Choroid plexus epithelial cell (primary cell): Measurements from ENCODE around the gene APC2.

Source experiments
- DNase-seq: peaks from one replicate; pipeline ENCODE4 v3.0.0-alpha.2; 2010; ENCODE audit warnings: low read depth
- H3K4me3 ChIP-seq: 2 replicates; pipeline ENCODE4 v1.5.1; 2011; ENCODE audit warnings: low read depth, mild to moderate bottlenecking, control low read depth, low read length, moderate library complexity
- CTCF ChIP-seq: conservative IDR thresholded peaks from 2 replicates; pipeline ENCODE4 v1.5.1; 2011; ENCODE audit warnings: low read depth, mild to moderate bottlenecking, control low read depth, inconsistent platforms, low read length, moderate library complexity

The APC2 gene

GRCh38 chr19:1406774-1407527, 43.0 kb upstream of the APC2 start:
- peak; percentile 99 for DNase-seq
- peak; percentile 48 for TF ChIP-seq CTCF
- H3K4me3 ChIP-seq = peak overlapping the region; percentile 60

GRCh38 chr19:1407528-1408299, 42.2 kb upstream of the APC2 start, which contains the start of gene DAZAP1:
Gene DAZAP1, plus strand, starts transcription at chr19:1407586. Its CDS starts 188 bp downstream, at chr19:1407774.
- no peak for TF ChIP-seq CTCF
- peak within 1 kb of the TSS; percentile 81 for H3K4me3 ChIP-seq
- DNase-seq = no peak

GRCh38 chr19:1408300-1409203, 41.4 kb upstream of the APC2 start:
- no peak for TF ChIP-seq CTCF
- peak overlapping the region; percentile 81 for H3K4me3 ChIP-seq
- peak; percentile 78 for DNase-seq

- DNase-seq = no peak
- peak overlapping the region; percentile 81 for H3K4me3 ChIP-seq
- no peak for TF ChIP-seq CTCF
Measured at GRCh38 chr19:1409204-1410005, 40.5 kb upstream of the APC2 start.

GRCh38 chr19:1410136-1410786, 39.7 kb upstream of the APC2 start:
- peak overlapping the region; percentile 81 for H3K4me3 ChIP-seq
- TF ChIP-seq CTCF = no peak

More at GRCh38 chr19:1410136-1410786, 39.7 kb upstream of the APC2 start:
- DNase-seq = peak; percentile 73
